Skin epidermis (tissue), 12 donors: ENCODE results near the gene SRI.
"Not testable (repeated sequence)": the region's sequence is repeated elsewhere in the genome, so short reads cannot be mapped to it uniquely, and the experiment has no call there.

Source experiments
- H3K27ac ChIP-seq, 21 experiments: fragments of 200-600 bp; sonication (generic) in 11 of 21; one replicate each; pipeline ENCODE4 v1.5.0; 2020; ENCODE audit warnings: mild to moderate bottlenecking in 3 of 21, inconsistent platforms in 2 of 21, moderate library complexity in 2 of 21
- H3K4me3 ChIP-seq, 7 experiments: fragments of 200-600 bp; sonication (generic) in 2 of 7; one replicate each; pipeline ENCODE4 v1.5.0; 2020; ENCODE audit warnings: inconsistent platforms in 2 of 7, mild to moderate bottlenecking in 2 of 7, moderate library complexity in 1 of 7

SRI gene

DNA sequence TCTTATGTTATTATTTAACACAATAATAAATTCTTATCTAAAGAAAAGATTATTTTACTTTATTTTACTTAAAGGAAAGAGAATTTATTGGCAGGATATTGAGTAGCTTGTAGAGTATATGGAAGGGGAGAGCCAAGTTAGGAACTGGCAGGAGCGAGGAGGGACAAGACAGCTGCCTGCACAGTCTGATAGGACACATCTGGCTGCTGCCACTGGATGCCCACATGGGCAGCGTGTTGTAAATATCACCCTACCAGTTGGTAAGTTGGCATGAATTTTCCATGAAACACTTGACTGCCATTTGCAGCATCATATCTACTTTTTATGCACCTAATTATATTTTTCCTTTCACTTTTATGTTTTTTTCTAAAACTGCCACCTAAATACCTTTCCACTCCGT, 19.6 kb downstream of the SRI start:
- Histone ChIP-seq H3K27ac (no peak overlapping the region), H3K4me3 (no peak overlapping the region)

DNA sequence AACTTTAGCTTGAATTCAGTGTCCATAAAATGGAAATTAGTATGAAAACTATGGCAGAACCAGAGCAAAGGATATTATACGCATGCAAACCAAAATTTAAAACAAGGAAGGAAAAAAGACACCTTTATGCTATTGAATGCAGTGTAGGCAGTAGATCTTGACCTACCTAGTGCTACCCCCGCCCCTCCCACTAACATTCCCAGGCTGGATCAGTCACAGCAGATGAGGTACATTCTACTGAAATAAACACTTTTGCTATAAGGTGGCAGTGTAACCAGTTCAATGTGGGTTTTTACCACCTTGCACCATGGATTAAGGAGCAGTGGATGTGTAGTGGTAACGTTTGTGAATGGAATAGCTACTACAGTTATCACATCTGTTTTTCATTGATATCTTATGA, 27.9 kb downstream of the SRI start:
- Histone ChIP-seq H3K27ac (no peak overlapping the region), H3K4me3 (no peak overlapping the region)

DNA sequence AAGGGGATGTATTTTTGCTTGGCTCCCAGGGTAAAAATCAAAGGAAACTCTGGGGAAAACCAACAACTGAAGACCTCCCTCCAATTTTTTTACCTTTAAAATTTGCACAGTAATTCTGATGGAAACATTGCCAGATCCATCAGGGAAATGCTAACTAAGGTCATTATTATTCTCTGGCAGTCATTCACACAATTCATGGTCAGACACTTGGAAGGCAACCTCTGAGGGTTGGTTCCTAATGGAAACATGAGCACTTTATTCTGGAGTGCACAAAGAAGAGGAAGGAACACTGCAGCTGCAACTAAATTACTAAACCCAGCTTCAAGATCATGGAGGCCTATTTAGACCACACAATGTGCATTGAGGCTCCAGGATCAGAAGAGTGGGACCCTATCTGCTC, 34.2 kb downstream of the SRI start:
- Histone ChIP-seq H3K27ac (no peak overlapping the region), H3K4me3 (no peak overlapping the region)

DNA sequence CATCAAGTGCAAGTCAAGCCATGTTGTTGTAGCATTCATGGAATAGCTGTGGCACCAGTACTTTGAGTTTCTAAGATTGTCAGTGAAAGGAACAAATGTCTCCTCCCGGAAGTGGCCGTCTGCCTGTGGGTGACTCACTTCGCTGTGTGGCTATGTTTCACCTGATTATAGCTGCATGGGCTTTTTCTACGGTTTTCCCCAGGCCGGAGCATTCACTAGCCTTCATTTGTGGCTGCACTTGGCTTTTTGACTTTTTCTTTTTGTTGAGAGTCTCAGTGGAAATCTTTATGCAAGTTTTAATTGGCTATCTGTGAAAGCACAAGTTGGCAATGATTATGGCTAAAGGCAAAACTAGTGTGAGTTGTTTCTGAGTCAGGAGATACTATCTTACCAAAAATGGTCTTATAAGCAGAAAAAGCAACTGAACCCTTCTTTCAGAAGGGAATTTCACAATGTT, 35.0 kb downstream of the SRI start:
- Histone ChIP-seq H3K4me3 (no peak overlapping the region), H3K27ac (peak overlapping the region in 2 of 21 experiments; percentile 17 to 23)

DNA sequence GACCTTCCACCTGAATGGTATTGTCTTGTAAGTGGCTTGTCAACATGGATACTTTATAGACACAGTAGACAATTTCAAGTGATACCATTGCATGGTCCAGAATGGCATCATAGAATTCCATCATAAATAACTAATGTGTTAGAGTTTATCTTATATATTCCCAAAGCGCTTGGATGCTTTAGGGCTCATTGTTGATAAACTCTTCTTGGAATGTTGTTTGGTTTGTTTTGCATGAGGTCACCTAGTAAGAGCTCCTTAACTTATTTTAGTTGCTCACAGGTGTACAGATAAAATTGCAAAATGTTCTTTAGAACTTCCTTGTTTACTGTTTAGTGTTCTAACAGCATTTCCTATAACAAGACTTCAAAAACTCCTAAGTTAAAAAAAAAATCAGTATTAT, 36.8 kb downstream of the SRI start:
- H3K4me3 ChIP-seq, result no peak overlapping the region
- no peak overlapping the region for H3K27ac ChIP-seq

DNA sequence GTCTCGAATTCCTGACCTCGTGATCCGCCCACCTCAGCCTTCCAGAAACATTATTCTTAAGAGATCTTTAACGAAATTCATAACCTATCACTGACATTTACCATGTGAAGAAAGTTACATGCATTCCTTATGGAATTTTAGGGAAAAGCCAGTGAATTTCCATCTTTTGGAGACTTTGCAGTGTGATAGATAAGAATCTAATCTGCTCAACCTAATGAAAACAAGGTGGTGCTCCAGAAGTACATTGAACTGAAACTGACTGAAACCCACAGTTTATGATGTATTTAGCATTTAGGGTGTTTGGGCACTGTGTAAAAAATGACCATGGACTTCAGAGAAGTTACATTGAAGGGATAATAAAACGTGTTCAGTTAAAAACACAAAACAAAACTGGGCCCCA, 43.6 kb downstream of the SRI start:
- H3K4me3 ChIP-seq, result no peak overlapping the region
- no peak overlapping the region for H3K27ac ChIP-seq

DNA sequence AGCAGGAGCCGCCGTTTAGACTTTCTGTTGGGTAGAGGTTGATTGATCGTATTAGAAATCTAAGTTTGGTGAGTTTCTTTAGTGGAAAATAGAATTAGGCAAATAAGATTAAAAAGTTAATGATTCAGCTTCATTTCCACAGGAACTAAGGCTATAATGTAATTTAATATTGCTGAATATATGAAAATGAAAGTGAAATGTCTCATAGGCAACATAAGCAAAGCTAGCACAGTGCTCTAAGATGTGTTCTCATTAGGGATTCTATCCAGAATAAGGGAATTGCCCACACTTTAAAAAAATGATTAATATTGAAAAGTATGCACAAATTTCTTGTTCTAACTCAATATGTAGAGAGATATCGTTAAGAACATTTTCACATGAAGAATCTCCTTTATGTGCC, 47.0 kb downstream of the SRI start:
- Histone ChIP-seq H3K4me3 (no peak overlapping the region), H3K27ac (no peak overlapping the region)

DNA sequence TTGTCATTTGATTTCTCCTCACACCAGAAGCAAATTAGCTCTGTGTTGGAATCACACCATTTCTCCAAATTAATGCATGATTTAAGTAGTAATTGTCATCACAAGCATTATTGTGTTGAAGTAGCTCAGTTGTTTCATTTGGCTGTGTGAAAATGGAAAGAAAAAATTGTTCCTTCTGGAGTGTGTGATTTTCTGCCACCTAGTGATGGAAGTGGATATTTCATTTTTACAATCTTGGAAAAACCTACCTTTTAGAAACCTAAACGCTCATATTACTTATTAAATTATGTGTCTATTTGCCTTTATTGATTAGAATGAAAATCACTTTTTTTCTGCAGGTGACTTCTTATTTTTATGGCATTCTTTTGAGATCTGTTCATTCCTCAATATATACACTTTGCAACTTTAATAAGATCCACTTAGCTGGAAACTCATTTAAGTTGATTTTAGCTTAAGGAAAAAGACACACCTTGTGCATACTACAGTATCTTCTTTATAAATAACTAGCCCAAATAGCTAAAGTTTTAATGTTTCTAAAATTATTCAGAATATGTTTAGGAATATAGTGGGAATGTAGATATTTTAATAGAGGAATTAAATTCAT, 50.0 kb downstream of the SRI start:
- no peak overlapping the region for H3K4me3 ChIP-seq
- no peak overlapping the region for H3K27ac ChIP-seq

DNA sequence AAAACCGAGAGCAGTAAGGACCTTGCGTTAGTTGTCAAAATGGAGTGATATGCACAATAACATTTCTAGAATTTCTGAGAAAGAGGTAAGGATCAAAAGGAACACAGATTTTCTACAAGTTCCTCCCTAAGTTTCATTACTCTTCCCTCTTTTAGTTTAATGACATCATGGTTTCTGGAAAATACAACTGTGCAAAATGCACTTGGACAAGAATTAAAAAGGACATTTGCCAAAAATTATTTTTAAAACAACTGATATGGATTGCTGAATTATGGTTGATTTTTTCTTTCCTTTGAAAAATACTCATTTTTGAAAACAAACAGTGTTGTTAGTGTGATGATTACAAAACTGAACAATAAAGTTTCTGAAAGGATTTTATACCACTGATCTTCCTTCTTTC, 52.1 kb downstream of the SRI start:
- Histone ChIP-seq H3K4me3 (no peak overlapping the region), H3K27ac (no peak overlapping the region)

DNA sequence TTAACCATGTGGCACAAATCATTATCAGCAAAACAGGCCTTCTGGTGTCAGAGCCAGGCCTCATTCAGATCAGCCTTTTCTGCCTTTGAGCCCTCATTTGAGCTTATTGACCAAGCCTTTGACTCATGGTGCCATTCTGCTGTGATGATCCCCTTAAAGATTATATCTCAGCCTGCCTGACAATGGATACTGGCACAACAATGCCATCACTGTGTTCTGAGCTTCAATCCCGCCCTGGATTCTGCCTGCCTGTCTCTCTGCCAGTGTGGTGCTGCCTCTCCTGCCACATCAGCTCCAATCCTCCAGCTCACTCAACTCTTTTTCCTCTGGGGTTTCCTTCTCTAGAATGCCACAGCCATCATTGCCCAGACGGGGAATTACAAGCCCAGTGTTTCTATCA, 52.6 kb downstream of the SRI start:
- no peak overlapping the region for H3K27ac ChIP-seq
- no peak overlapping the region for H3K4me3 ChIP-seq

DNA sequence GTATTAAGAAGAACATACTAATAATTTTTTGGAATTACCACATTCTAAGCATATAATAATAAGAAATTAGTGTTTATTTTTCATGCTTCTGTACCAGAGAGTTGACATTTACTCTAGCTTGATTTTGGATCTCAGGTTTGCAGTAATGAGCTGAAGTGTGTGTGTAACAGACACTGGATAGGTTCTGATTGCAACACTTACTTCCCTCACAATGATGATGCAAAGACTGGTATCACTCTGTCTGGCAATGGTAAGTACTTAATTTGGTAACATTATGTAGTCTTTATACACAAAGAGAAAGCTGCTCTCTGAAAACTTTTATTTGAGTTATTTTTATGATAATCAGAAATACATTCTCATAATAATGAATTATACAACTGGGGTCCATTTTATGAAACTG, 54.1 kb downstream of the SRI start:
- no peak overlapping the region for H3K27ac ChIP-seq
- H3K4me3 ChIP-seq, result no peak overlapping the region

DNA sequence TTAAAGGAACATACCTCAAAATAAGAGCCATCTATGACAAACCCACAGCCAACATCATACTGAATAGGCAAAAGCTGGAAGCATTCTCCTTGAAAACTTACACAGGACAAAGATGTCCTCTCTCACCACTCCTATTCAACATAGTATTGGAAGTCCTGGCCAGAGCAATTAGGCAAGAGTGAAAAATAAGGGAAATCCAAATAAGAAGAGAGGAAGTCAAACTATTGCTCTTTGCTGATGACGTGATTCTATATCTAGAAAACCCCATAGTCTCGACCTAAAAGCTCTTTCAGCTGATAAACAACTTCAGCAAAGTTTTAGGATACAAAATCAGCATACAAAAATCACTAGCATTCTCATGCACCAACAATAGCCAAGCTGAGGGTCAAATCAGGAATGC, 60.1 kb downstream of the SRI start:
- not testable (repeated sequence) for H3K27ac ChIP-seq, H3K4me3 ChIP-seq

DNA sequence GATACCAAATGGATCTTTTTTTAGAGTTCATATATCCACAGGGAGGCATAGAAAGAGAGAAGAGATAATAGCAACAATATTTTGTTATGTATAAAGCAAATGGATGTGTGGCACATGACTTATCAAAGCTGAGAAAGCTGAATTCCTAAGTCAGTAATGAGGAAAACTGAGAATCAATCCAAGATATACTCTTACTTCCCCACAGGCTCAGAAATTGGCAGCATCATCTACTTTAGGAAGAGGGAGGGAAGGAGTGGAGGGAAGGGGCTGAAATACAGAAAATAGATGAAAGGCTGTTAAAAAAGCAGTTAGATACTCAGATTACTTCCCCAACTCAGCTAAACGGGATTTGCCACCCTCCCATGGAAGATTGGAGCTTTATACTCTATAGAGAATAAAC, 63.5 kb downstream of the SRI start:
- Histone ChIP-seq H3K4me3 (no peak overlapping the region), H3K27ac (no peak overlapping the region)

DNA sequence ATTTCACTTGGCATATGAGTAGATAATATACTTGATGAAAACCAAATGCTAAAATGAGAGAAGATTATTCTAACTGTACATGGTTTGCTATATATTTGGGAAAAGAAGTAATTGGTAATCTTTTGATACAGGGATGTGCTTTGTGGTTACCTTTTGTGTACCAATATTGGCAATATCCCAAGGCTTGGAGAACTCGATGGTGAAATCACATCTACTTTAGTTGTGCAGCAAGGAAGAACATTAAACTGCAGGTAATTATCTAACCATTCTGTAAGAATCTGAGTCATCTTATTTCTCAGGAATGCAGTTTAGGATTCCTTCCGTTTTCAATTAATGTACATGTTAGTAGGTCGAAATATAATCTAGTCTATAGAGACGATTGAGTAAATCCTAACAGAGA, 64.1 kb downstream of the SRI start:
- Histone ChIP-seq H3K27ac (no peak overlapping the region), H3K4me3 (no peak overlapping the region)
